Osteoblast (primary cell): ENCODE measurements around the gene DDX42. TPM values are rescaled to one million over a fixed set of nuclear protein-coding genes. Genes with fewer than 3 reads are reported as not detected.
A peak's percentile ranks its signal among the peaks of the same experiment; 100 is the strongest.

Experiments
- DNase-seq: peaks from one replicate; pipeline ENCODE4 v3.0.0; 2011; ENCODE audit warnings: low spot score, mixed read lengths; ENCODE audit not compliant: insufficient read length; ENCODE audit errors: missing footprints
- H2AFZ ChIP-seq: 2 replicates; pipeline ENCODE4 v1.6.0; 2011; ENCODE audit warnings: mild to moderate bottlenecking, low read length
- H3K27ac ChIP-seq: 2 replicates; pipeline ENCODE4 v1.5.1; 2011; ENCODE audit warnings: mild to moderate bottlenecking, low read depth, low read length, moderate library complexity
- H3K27me3 ChIP-seq: 2 replicates; pipeline ENCODE4 v1.6.0; 2012; ENCODE audit warnings: mild to moderate bottlenecking, control low read depth, inconsistent platforms, low read length, moderate library complexity; ENCODE audit not compliant: insufficient read depth
- H3K36me3 ChIP-seq: 2 replicates; pipeline ENCODE4 v1.5.1; 2011; ENCODE audit warnings: mild to moderate bottlenecking, low read length, control low read depth, moderate library complexity; ENCODE audit not compliant: insufficient read depth
- H3K4me1 ChIP-seq: 2 replicates; pipeline ENCODE4 v1.5.1; 2011; ENCODE audit warnings: mild to moderate bottlenecking, low read length, control low read depth, moderate library complexity; ENCODE audit not compliant: insufficient read depth
- H3K4me2 ChIP-seq: 2 replicates; pipeline ENCODE4 v1.6.0; 2011; ENCODE audit warnings: mild to moderate bottlenecking, low read length; ENCODE audit not compliant: insufficient read depth
- H3K4me3 ChIP-seq: fragments of 200-600 bp; sonication (generic); 3 replicates; pipeline ENCODE4 v1.5.1; 2012; ENCODE audit warnings: mild to moderate bottlenecking, low read length, inconsistent platforms; ENCODE audit not compliant: insufficient read depth
- H3K79me2 ChIP-seq: 2 replicates; pipeline ENCODE4 v1.6.0; 2012; ENCODE audit warnings: mild to moderate bottlenecking, low read length, control low read depth, inconsistent platforms; ENCODE audit not compliant: insufficient read depth
- H3K9me3 ChIP-seq: 2 replicates; pipeline ENCODE4 v1.5.1; 2011; ENCODE audit warnings: low read depth, low read length, control low read depth
- H4K20me1 ChIP-seq: 2 replicates; pipeline ENCODE4 v1.6.0; 2012; ENCODE audit warnings: mild to moderate bottlenecking, low read length, control low read depth; ENCODE audit not compliant: insufficient read depth
- total RNA-seq: library from RNA; depleted of rRNA; stranded (reverse); fragments of >200 nt; gene quantifications from 2 replicates; pipeline ENCODE4 v1.2.3, GENCODE V29; 2012
- TF ChIP-seq, protein P1 (sequence below): IDR thresholded peaks from 2 replicates; pipeline ENCODE4 v1.5.1; 2011; ENCODE audit warnings: mild to moderate bottlenecking, low read depth, low read length, moderate library complexity; ENCODE audit errors: extremely low read depth

The DDX42 gene
- total RNA-seq, 1 donor, result 77.4 TPM

DNA sequence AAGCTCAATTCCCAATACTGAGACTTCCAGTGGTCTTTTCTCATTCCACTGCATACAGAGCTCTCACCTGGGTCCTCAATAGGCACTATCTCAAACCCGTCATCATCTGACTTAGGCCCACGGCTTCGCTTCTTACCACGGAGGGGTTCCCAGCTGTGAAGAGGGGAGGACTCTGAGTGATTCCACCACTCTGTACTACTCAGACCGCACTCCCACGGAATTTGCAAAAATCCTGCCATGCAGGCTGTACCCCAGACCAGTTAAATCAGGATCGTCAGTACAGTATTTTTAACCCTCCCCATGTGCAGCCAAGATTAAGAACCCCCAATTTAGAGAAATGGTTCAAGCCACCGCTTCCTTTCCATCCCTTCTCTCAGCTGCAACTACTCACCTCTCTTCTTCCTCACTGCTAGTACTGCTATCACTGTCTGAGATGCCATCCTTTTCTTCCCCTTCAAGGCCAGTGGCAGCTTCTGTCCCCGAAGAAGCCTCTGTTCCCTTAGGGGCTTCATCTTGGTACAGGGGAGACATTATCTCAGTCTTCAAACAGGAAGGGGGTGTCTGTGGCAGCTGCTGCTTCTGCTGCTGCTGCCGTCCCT is 47.1 kb downstream of the DDX42 start:
- Histone ChIP-seq H3K27me3 (no peaks in the 10 kb centered on the region), H3K4me2 (no peak overlapping the region), H3K36me3 (peaks cover 93% of the 10 kb centered on the region), H3K27ac (no peak overlapping the region), H4K20me1 (peaks cover 15% of the 10 kb centered on the region), H3K4me1 (peaks cover 7% of the 10 kb centered on the region), H3K79me2 (peaks cover 50% of the 10 kb centered on the region), H3K4me3 (no peak overlapping the region), H2AFZ (no peak overlapping the region), H3K9me3 (no peaks in the 10 kb centered on the region)
- DNase-seq, result no peak
- TF ChIP-seq, protein P1, sequence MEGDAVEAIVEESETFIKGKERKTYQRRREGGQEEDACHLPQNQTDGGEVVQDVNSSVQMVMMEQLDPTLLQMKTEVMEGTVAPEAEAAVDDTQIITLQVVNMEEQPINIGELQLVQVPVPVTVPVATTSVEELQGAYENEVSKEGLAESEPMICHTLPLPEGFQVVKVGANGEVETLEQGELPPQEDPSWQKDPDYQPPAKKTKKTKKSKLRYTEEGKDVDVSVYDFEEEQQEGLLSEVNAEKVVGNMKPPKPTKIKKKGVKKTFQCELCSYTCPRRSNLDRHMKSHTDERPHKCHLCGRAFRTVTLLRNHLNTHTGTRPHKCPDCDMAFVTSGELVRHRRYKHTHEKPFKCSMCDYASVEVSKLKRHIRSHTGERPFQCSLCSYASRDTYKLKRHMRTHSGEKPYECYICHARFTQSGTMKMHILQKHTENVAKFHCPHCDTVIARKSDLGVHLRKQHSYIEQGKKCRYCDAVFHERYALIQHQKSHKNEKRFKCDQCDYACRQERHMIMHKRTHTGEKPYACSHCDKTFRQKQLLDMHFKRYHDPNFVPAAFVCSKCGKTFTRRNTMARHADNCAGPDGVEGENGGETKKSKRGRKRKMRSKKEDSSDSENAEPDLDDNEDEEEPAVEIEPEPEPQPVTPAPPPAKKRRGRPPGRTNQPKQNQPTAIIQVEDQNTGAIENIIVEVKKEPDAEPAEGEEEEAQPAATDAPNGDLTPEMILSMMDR, result no peak

DNA sequence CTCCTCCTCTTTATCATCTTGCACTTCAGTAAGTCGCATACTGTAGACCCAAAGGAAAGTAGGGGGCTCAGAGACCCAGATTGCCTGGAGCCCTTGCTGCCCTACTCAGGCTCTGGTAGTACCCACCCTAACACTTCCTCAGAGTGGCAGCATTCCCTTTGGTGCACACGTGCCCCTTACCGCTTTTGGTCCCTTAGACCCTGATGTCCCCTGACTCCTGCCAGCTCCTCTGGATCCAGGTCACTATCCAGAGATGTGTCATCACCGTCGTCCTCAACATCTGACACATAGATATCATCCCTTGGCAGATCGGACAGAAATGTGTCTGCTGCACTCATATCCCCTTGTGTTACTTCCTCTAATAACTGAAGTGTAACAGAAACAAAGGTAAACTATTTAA is 47.8 kb downstream of the DDX42 start:
- H3K4me1 ChIP-seq, result peaks cover 6% of the 10 kb centered on the region
- H3K27ac ChIP-seq, result no peak overlapping the region
- TF ChIP-seq, protein P1, result no peak
- no peak overlapping the region for H3K4me2 ChIP-seq
- no peak overlapping the region for H3K4me3 ChIP-seq
- H4K20me1 ChIP-seq, result peaks cover 16% of the 10 kb centered on the region
- no peak overlapping the region for H2AFZ ChIP-seq
- H3K36me3 ChIP-seq, result peaks cover 86% of the 10 kb centered on the region
- no peaks in the 10 kb centered on the region for H3K27me3 ChIP-seq
- H3K9me3 ChIP-seq, result no peaks in the 10 kb centered on the region
- peaks cover 56% of the 10 kb centered on the region for H3K79me2 ChIP-seq
- no peak for DNase-seq

DNA sequence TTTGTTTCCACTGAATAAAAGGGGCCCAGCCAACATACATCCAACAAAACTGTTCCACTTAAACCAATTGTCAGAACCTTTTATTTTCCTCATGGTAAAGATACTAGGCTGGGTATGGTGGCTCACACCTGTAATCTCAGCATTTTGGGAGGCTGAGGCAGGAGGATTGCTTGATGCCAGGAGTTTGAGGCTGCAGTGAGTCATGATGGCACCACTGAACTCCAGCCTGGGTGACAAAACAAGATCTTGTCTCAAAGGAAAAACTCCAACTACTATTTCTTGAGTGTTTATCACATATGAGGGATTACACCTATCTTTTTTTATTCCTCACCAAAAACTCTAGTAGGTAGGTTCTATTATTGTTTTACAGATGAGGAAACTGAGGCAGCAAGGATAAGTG is 48.6 kb downstream of the DDX42 start:
- Histone ChIP-seq H3K79me2 (peaks cover 58% of the 10 kb centered on the region), H3K9me3 (no peaks in the 10 kb centered on the region), H4K20me1 (peaks cover 16% of the 10 kb centered on the region), H3K4me1 (peaks cover 6% of the 10 kb centered on the region), H3K27ac (no peak overlapping the region), H3K27me3 (no peaks in the 10 kb centered on the region), H3K4me2 (no peak overlapping the region), H3K4me3 (no peak overlapping the region), H3K36me3 (peaks cover 78% of the 10 kb centered on the region), H2AFZ (no peak overlapping the region)
- DNase-seq, result no peak
- TF ChIP-seq, protein P1, result no peak

GRCh38 chr17:63823659-63824331 is 49.8 kb downstream of the DDX42 start:
- no peaks in the 10 kb centered on the region for H3K27me3 ChIP-seq
- no peak overlapping the region for H3K4me3 ChIP-seq
- H2AFZ ChIP-seq, result no peak overlapping the region
- H3K4me2 ChIP-seq, result no peak overlapping the region
- H3K79me2 ChIP-seq, result peaks cover 66% of the 10 kb centered on the region
- H4K20me1 ChIP-seq, result peaks cover 22% of the 10 kb centered on the region
- H3K27ac ChIP-seq, result no peak overlapping the region
- TF ChIP-seq, protein P1, result no peak
- peaks cover 18% of the 10 kb centered on the region for H3K4me1 ChIP-seq
- DNase-seq, result peak; percentile 69
- H3K9me3 ChIP-seq, result no peaks in the 10 kb centered on the region
- H3K36me3 ChIP-seq, result peaks cover 66% of the 10 kb centered on the region
